Bronchial epithelial cell (primary cell): ENCODE results near the gene PDHB. TPM values are rescaled to one million over a fixed set of nuclear protein-coding genes. Genes with fewer than 3 reads are reported as not detected.

Source experiments
- DNase-seq: peaks from one replicate; pipeline ENCODE4 v3.0.0-alpha.2; 2010; ENCODE audit warnings: low read depth
- FAIRE-seq: peaks from 2 replicates; lab custom pipeline; 2011; peaks lifted over from hg19 to GRCh38; lab: Jason Lieb, UNC
- H3K27me3 ChIP-seq: 2 replicates; pipeline ENCODE4 v1.5.1; 2011; ENCODE audit warnings: low read length; ENCODE audit not compliant: control insufficient read depth, insufficient read depth
- H3K36me3 ChIP-seq: 2 replicates; pipeline ENCODE4 v1.5.1; 2011; ENCODE audit warnings: low read length; ENCODE audit not compliant: control insufficient read depth, insufficient read depth
- H3K4me3 ChIP-seq: 2 replicates; pipeline ENCODE4 v1.5.1; 2011; ENCODE audit warnings: mild to moderate bottlenecking, low read depth, low read length, control low read depth
- CTCF ChIP-seq: IDR thresholded peaks from 2 replicates; pipeline ENCODE4 v1.5.1; 2011; ENCODE audit warnings: mild to moderate bottlenecking, moderate library complexity, low read length, control low read depth, inconsistent platforms; ENCODE audit not compliant: insufficient read depth, severe bottlenecking
- total RNA-seq: library from RNA; depleted of rRNA; stranded (reverse); fragments of >200 nt; gene quantifications from 2 replicates; pipeline ENCODE4 v1.2.1, GENCODE V29; 2014

The PDHB gene
- total RNA-seq, result 32.4 and 37.5 TPM in 2 replicates

- H3K36me3 ChIP-seq, result peaks cover 10% of the 10 kb centered on the region
- TF ChIP-seq CTCF, result no peak
- peaks cover 1% of the 10 kb centered on the region for H3K27me3 ChIP-seq
- FAIRE-seq (no peak), DNase-seq (peak; percentile 79)
- peak within 1 kb of the TSS; percentile 87 for H3K4me3 ChIP-seq
These were observed at the start of gene PDHB for GRCh38 chr3:58433400-58434167. PDHB (minus strand) TSS chr3:58433832; CDS start chr3:58433809, 23 bp downstream.

- Histone ChIP-seq H3K27me3 (no peaks in the 10 kb centered on the region), H3K36me3 (no peaks in the 10 kb centered on the region), H3K4me3 (no peak overlapping the region)
- DNase-seq (no peak), FAIRE-seq (no peak)
- TF ChIP-seq CTCF, result no peak
These were observed 49.4 kb upstream of the PDHB start for GRCh38 chr3:58482917-58483636.

- no peak for FAIRE-seq
- H3K4me3 ChIP-seq, result no peak overlapping the region
- H3K27me3 ChIP-seq, result no peaks in the 10 kb centered on the region
- no peak for DNase-seq
- TF ChIP-seq CTCF, result no peak
- no peaks in the 10 kb centered on the region for H3K36me3 ChIP-seq
These were observed 46.7 kb upstream of the PDHB start for GRCh38 chr3:58480309-58480708.

- Histone ChIP-seq H3K27me3 (no peaks in the 10 kb centered on the region), H3K4me3 (no peak overlapping the region), H3K36me3 (no peaks in the 10 kb centered on the region)
- DNase-seq, result no peak
- no peak for FAIRE-seq
- no peak for TF ChIP-seq CTCF
These were observed 45.1 kb upstream of the PDHB start for GRCh38 chr3:58478781-58479180.

- FAIRE-seq (peak; percentile 32), DNase-seq (no peak)
- H3K27me3 ChIP-seq, result no peaks in the 10 kb centered on the region
- no peak for TF ChIP-seq CTCF
- H3K4me3 ChIP-seq, result no peak overlapping the region
- H3K36me3 ChIP-seq, result no peaks in the 10 kb centered on the region
These were observed 41.4 kb upstream of the PDHB start for GRCh38 chr3:58474967-58475578.
